LNCAP (cell line): ENCODE results near the gene TMUB2.

Source experiments
- CTCF ChIP-seq: fragments of 450-650 bp; IDR thresholded peaks from 2 replicates; pipeline ENCODE4 v1.5.1; 2017; ENCODE audit warnings: mild to moderate bottlenecking

Gene TMUB2

GRCh38 chr17:44193326-44194084 is 6.7 kb downstream of the TMUB2 start:
- no peak for TF ChIP-seq CTCF

- TF ChIP-seq CTCF = no peak
Measured at GRCh38 chr17:44197107-44197506, 10.3 kb downstream of the TMUB2 start.

- TF ChIP-seq CTCF = no peak
Measured at GRCh38 chr17:44197980-44198720, 11.4 kb downstream of the TMUB2 start.

GRCh38 chr17:44198721-44199552 is 12.2 kb downstream of the TMUB2 start:
- no peak for TF ChIP-seq CTCF

GRCh38 chr17:44199553-44200477 is 13.0 kb downstream of the TMUB2 start, which contains the start of gene ATXN7L3:
Gene ATXN7L3 (minus strand): TSS chr17:44199884. CDS start chr17:44198070, 1,814 bp downstream.
- TF ChIP-seq CTCF = no peak

- no peak for TF ChIP-seq CTCF
Measured at GRCh38 chr17:44200478-44201155, 13.8 kb downstream of the TMUB2 start.
